HG03097 (cell line): Measurements from ENCODE around the gene CACNA1D.

ENCODE experiments used
- ATAC-seq: cut with Tn5 transposase; IDR thresholded peaks from one replicate; pipeline ENCODE4 v1.9.1; 2021; ENCODE audit not compliant: unreplicated experiment, low FRiP score

Gene CACNA1D

DNA sequence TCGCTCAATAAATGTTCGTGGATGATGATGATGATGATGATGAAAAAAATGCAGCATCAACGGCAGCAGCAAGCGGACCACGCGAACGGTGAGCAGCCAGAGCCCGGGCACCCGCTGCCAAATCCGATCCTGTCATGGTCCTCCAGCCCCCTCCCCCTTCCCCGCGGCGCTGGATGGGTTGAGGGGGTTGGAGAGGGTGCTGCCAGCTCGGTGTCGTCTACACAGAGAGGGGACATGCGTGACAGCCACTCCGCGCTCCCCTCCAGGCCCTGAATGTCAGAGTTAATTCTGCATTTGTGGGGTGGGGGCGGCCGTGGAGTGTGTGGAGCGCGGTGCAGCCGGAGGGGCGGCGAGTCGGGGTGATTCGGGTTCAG, 722 bp downstream of the CACNA1D start:
- no peak for ATAC-seq

DNA sequence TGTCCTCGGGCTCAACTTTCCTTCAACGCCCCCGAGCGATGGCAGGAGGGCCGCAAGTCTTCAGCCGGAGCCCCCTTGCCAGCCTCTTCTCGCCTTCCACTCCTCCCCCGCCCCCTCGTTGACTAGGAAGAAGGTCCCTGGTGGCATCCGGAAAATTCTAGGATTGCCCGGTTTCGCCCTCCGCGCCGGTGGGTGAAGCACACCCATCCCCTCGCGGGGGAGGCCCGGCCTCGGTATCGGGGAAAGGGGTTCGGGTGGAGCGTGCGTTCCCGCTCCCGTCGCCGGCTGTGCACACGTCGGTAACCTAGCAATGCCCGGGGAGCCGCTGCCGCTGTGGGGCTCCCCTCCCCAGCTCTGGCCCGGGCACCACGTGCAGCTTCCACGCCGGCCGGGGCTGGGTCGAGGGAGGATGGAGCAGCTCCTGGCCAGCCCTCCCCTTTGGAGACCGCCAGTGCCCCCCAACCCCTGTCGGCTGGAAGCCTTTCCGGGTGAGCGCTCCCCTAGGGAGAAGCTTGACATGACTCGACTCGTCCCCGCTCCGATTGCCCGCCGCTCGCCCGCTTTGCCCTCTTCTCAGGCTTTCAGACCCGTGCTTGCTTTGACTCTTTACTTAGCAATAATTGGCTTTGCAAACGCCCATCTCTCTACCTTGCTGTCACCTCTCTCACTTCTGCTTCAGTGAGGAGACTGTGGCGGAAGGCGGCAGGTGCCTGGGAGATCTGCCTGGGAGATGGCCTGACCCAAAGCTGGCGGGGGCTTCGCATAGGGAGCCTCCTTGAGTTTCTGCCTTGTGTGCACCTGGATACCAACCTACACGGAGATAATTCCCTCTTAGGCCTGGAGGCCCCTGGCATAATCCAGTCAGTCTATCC, 1.3 kb downstream of the CACNA1D start:
- no peak for ATAC-seq

DNA sequence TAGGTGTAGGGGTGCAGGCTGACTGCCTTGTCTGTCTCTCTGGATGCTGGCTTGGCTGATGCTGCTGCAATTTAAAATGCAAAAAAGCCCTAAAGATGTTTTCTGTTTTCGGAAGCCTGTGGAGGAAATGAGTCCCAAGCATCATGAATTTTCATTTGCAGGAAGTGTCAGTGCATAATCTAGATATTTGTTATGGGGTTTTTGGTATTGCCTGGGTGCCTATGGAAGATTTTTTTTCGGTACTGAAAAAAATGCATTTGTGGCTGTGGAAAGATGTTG, 1.9 kb downstream of the CACNA1D start:
- no peak for ATAC-seq

DNA sequence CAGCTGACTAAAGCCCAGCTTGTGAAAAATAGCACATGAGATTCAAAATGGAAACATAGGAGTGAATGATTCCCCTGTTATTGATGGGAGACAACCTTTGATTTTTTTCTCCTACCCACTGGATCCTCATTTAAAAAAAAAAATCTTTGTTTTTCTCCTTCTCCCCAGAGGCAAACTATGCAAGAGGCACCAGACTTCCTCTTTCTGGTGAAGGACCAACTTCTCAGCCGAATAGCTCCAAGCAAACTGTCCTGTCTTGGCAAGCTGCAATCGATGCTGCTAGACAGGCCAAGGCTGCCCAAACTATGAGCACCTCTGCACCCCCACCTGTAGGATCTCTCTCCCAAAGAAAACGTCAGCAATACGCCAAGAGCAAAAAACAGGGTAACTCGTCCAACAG, 2.6 kb downstream of the CACNA1D start:
- no peak for ATAC-seq

DNA sequence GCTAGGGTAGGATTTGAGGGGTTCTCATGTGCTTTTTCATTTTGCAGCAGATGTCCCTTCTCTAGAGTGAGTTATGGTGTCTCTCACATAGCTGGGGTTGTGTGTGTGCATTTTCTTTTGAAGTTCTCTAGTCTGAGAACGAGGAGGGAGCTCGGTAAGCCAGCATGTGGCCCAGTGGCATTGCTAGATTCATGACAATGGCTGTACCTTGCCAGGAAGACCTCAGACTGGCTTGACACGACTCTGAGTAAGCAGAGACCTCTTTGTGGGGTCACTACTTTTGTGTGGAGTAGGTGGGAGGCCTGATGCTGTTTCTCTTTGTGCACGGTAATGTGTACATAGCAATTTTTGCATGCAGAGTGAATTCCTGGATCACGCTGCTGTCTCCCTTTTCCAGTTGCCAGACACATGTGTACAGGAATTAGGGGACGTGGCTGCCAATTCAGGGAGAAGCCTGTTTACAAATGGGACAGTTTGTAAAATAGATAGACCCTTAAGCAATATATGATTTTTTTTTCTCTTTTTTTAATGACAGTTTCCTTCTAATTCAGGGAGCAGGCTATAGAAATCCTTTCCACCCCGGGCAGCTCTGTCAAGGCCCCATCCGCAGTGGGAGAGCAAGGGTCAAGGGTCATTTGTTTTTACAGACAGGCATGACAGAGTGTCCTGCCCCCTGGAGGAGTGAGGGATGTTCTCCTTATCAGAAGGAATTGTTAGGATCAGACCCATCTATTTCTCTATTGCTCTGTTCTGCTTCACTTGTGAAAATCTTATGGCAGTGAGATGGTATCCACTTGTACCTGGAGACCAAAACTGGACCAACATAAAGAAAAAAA, 4.6 kb downstream of the CACNA1D start:
- no peak for ATAC-seq

DNA sequence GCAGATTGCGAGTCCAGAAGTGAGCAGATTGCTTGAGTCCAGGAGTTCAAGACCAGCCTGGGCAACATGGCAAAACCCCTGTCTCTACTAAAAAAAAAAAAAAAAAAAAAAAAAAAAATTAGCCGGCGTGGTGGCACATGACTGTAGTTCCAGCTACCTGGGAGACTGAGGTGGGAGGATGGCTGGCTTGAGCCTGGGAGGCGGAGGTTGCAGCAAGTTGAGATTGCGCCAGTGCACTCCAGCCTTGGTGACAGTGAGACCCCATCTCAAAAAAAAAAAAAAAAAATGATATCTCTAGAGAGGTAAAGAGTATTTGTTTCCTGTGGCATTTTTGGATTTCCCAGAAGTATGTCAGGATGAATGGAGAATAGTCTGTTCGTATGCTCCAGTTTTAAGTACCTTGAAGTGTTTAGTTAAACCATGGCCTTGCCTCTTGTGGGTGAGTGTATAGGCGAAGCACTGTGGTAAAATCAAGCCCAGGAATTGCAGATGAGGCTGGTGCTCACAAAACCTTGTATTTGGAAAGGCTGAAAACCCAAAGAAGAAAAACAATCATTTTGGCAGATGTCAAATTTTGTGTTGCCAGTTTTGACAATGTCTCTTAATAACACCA, 5.9 kb downstream of the CACNA1D start:
- no peak for ATAC-seq

DNA sequence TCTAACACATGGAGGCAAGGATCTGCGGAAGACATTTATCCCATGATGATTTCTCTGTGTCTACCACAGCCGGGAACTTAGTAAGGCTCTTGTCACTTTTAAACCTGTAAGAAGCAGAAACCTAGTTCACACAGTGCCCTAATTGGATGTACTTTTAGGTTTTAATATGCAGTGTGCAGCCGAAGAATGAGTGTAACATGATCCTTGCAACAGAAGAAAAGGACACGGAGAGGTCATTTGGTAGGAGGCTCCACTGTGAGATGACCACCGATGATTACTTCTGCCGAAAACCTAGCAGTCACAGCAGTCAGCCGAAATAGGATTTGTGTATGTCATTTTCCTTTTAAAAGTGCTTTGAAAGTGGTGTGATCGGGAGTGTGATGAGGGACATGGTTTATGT, 6.8 kb downstream of the CACNA1D start:
- ATAC-seq = no peak

DNA sequence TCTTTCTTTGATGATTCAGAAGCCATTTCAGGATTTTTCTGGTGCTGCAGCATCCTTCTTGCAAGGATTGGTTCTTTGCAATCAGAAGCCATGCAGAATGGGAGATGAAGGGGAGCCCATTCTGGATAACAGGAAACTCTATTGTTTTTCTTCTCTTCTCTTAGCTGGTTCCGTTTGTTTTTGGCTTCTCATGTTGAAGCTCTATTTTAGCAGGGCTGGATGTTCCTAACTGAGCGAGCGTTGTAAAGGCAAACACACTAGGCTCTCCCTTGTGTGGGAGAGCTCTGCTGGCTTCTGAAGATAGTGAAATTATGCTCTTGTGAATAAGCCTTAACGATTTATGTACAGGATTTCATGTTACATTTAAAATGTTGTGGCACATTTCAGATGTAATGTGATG, 8.3 kb downstream of the CACNA1D start:
- no peak for ATAC-seq

DNA sequence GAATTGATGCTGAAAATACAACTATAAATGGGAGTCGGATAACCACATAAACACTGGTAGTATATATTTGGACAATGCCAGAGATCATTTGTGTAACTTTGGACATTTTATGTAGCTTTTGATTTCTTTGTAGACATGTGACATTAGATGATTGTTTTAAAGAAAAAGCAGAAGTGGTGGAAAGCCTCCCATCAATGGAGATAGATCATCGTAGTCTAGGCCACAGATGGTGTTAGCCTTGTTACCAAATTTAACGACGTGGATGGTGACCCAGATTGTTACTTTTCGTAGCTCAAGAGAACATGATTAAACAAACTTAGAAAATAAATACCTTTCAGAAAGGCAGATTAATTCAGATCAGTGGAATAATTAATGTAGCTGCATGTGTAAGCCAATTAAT, 8.8 kb downstream of the CACNA1D start:
- ATAC-seq = no peak

DNA sequence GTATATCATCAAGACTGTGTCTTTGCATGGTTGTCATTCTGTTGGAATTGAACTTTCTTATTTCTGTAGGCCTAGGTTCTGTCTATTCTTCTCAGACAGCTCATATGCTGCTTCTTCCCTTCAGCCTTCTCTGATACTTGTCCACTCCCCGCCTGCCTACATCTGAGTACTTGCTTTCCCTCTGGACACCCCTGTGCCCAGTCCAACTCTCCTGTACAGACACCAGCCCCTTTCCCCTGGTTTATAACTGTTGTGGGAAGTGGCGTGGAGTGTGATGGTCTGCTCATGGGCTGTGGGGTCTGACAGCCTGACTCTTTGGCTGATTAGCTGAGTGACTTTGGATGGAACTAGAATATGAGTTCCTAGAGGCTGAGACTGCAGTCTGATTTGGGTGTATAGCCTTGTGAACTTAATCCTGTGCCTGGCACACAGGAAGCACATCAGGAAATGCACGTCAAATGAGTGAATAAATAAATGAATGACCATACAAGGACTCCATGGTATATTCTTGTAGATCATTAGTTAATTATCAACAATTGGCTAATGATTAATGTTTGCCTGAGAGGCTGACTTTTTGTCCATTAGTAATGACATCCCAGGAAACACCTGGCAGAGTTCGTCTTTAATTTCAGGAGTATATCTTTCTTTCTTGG, 11.8 kb downstream of the CACNA1D start:
- no peak for ATAC-seq

DNA sequence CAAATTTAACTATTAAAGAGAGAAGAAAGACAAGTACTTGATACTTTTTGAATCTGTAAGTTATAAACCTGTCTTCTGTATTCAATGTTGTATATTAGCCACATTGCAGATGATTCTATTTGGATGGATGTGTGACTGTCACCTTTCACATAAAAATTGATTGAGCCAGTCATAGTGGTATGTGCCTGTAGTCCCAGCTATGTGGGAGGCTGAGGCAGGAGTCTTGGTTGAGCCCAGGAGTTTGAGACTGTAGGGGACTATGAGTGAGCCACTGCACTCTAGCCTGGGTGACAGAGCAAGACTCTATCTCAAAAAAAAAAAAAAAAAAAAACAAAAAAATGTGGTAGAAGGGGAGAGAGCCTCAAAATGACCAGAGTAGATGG, 12.3 kb downstream of the CACNA1D start:
- no peak for ATAC-seq

DNA sequence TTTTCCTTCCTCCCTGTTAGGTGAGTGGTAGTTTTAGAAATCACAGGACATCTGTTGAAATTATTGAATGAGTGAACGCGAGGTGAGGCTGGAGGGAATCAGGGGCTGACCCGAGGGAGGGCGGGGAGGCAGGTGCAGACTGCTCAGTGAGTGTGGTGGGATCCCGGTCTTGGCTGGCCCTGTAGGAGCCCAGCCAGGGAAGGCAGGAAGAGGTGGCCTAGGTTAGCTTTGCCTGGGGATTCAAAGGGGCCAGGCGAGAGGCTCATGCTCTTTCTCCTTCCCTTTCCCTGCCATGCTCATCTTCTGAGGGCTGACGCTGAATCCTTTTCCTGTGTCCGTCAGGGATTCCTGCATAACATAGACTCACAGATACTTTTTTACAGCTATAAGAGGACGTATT, 15.1 kb downstream of the CACNA1D start:
- no peak for ATAC-seq

DNA sequence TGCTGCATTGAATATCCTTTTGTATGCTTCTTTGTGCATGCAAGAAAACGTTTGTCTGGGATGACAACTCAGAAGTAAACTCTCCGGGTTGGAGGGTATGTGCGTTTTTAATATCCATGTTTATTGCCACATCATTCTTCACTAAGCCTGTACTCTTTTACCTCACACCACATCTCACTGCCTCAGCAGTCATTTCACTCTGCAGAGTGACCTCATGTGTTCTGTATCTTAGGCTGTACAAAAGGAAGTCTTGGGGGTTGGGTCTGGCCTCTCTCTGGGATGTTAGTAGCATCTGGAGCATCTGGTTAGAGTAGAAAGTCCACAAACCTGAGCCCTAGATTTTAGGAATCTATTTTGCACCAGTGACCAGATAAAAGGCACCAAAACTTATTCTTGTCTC, 16.1 kb downstream of the CACNA1D start:
- no peak for ATAC-seq

DNA sequence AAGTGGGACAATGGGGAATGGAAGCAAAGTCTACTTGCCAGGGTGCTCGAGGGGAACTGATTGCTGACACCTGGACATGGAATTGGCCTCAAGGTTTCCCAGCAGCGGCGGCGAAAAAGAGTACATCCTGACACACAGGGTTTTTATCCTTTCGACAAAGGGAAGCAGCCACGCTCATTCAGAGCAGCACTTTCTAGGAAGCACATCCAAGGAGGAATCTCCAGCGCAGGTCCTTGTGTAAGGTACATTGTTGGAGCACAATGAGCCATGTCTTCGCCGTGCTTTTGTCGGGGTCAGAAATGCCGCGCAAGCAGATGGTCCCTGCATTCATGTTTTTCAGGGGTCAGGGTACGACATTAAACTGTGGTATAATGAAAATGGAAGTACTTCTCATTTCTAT, 16.8 kb downstream of the CACNA1D start:
- ATAC-seq = no peak

DNA sequence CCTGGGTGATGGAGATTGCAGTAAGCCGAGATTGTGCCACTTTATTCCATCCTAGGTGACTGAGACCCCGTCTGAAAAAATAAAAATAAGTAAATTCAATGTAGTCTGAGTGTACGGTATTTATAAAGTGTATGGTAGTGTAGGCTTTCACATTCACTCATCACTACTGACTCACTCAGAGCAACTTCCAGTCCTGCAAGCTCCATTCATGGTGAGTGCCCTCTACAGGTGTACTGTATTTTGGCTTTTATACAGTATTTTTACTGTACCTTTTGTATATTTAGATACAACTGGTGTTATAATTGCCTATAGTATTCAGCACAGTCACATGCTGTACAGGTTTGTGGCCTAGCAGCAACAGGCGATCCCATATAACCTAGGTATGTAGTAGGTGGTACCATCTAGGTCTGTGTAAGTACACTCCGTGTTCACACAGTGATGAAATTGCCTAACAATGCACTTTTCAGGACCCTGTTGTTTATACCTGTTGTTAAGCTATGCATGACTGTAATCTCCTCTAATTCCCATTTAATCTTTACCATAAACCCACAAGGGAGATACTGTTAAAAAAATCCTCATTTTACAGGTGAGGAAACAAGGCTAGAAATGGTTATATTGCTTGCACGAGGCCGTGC, 19.3 kb downstream of the CACNA1D start:
- no peak for ATAC-seq

DNA sequence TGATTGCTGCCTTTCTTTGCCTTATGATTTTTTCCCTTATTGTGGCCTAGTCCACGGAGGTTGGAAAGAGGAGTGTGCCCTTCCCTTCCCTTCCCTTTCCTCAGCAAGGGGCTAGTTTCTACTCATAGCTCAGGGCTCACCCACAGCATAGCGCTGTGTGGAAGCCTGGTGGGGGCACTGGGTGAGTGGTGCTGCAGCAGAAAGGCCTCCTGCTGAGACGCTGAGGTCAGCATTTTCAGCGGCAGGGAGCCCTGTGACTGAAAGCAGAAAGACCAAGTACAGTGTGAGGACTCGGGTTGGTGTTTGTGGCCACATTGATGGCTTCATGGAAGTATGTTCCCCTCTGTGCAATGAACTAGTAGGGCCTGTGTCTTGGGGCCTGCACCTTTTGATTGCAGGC, 21.9 kb downstream of the CACNA1D start:
- ATAC-seq = no peak

DNA sequence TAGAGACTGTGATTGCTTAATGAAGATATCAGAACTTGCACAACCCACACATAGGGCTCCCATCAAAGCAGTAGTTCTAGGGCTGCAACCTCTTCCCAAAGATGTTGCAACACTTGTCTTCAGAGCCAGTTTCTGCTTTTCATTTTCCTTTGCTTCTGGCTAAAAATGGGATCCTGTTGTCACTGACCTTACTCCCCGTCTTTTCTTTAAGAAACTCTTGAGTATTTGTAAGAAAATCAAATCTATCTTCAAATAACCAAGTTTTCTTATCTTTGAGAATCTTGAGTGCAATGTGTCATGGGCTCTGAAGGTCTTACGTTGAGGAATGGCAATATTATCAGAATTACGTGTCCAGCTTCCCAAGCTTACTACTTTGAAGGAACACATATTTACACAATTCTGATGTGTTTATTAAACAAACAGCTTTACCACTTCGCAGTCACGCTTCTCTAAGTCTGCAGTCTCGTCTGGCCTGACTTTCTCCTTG, 24.1 kb downstream of the CACNA1D start:
- no peak for ATAC-seq

DNA sequence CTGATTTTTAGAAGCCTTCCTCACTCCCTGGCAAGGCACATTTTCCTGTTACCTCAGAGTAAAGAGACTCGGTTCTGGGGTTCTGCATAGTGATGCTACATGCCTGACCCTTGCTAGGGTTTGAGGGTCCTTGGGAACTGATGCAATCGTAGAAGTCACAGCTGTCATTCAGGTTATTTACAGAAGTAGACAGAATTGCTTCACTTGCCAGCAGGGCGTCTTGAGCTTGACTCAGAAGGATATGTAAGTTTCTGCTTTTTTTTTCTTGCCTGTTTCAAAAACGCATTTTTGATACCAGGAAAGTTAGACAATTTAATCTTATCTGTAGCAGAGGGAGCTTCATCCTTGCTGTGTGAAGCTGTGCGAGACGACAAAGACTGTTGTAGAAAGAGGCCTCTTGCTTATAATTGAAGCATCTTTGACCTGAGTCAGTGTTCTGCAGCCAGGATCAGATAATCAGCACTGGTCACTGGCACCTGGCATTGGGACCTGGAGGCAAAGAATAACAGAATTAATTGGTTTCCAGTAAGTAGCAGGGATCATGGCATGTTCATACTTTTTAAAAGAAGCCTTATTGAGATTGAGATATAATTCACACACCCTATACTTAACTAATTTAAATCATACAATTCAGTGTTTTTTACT, 24.8 kb downstream of the CACNA1D start:
- no peak for ATAC-seq

DNA sequence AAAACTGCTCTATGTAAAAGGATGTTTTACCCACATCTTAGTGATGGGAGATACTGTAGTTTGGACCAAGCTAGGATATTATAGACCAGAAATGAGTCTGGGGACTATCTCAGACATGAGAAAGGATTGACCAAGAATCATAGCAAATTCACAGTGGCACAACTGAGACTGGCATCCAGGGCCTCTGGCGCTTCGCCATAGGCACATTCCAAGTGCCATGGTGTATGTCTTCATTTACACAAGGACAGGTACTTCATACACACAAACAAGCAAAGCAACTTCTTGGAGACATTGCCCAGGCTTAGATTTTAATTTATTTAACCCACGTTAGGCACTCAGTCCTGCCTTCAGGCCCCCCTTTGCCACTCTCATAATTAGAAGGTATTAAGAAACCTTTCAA, 28.9 kb downstream of the CACNA1D start:
- no peak for ATAC-seq

DNA sequence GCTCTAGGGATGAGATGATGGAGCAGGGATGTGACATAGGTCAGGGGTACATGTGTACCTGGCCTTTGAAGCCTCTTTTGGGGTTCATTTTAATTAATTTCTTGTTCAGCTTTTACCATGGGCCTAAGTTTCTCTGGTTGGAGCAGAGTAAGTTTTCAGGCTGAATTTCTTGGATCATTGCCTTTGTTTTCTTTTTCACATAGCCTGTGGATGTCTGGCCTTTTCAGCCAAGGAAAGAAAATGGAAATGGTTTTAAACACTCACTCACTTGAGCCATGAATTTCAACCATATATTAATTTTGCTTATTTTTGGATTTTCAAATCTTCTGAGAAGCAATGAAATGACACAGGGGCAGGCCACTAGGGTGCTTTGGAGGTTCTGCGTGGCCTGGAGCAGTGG, 30.2 kb downstream of the CACNA1D start:
- no peak for ATAC-seq
